Glomerular visceral epithelial cell (primary cell): ENCODE results near the gene CCR3.

ENCODE experiments used
- DNase-seq: peaks from one replicate; pipeline ENCODE4 v3.0.0-alpha.2; 2016; ENCODE audit errors: extremely low spot score

The CCR3 gene

DNA sequence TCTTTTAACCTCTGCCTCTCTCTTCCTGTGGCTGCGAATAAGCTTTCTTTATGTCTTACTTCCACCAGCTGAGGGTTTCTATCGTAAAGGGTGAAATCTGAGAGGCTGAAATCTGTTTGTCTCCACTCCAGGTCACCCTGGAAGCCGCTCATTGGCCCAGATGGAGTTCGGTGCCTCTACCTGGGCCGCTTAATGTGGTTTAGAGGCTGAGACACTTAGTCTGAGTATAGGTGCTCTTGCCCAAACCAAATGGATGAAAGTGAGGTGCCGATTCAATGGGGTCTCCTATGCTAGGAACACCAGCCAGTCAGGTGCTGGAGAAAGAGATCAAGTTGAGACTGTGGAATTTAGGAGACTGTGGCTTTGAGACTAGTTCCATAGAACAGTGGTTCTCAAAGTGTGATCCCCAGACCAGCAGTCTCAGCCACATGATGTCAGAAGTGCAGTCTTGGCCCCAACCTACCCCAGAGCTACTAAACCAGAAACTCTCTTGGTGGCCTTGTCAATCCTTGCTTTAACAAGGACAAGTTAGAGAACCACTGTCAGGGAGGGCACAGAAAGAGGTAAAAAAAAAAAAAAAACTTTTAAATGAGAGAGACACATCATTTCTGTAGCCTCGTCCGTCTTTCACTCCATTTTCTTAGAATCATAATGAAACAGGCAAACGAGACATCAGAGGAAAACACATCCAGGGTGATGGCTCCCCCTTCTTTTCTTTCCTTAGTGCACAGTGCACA lies 56.8 kb downstream of the CCR3 start:
- no peak for DNase-seq

DNA sequence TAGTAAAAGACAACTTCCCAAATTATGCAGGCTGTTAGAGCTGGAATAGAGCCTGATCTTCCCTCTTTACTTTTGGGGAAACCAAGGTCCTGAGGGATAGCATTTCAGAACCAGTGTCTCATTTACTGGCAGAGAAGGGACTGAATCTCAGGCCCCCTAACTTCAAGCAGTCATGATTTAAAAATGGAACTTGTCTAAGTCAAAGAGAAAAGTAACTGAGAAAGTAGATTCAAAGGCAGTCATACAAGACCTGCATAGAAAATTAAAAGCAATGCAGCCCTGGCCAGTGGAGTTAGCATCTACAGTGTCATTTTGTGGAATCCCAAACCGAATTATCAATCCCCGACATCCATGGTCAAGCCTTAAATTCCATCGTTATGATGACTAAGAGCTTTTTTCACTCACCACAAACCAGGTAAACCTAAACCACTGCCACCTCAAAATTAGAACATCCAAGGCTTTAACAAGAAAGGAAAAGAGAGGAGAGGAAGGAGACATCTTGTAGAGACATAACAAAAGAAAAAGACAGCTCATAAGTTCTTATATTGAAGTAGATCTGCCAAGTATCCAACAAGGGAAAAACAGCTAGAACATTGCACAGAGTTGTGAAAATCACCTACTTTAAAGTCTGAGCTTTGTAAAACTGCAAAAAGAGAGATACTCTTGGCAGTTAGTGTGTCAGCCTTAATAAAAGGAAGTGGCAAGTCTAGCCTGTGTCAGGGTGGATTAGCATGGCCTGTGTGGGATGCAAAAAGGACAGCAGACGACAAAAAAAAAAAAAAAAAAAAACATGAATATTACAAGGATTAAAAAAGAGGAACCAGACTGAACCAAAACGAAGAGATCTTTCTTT lies 57.6 kb downstream of the CCR3 start:
- DNase-seq = no peak

DNA sequence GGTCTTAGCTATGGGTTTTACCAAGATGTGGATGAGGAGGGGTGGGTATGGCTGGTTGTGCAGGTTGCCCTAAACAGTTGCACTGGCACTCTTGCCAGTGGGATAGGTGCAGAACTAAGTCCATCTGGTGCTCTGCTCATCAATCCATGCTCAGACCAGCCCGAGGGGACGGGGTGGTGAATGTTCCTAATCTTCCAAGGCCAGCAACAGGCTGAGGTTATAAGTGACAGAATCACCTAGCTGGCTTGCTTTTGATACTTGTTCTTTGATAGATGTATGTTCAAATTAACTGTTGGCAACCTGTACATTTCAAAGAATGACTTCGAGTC lies 58.2 kb downstream of the CCR3 start:
- no peak for DNase-seq

DNA sequence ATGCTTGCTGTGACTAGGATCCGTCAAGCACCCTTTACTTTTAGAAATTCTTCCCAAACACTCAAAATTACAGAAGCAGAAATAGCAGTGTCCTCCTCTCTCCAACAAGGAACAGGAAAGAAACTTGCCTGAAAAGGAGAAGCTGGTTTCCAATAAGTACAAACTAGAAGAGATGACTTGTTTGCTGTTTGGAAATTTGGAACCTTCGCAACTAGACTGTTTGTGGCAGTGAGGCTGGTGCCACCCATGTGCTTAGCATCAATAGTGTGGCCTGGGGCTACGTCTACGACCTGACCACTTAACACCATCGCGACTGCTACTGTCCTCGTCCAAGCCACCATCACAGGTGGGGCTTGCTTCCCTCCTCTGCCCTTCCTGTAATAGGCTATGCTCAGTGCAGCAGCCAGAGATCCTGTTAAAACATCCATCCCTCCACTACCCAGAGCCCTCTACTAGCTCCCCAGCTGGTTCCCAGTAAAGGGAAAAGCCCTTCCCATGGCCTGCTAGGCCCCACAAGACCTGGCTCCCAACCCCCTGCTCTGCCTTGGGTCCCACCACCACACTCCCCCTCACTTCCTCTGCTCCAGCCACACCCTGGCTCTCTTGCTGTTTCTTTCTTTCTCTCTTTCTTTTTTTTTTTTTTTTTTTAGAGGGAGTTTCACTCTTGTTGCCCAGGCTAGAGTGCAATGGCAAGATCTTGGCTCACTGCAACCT lies 59.0 kb downstream of the CCR3 start:
- no peak for DNase-seq

DNA sequence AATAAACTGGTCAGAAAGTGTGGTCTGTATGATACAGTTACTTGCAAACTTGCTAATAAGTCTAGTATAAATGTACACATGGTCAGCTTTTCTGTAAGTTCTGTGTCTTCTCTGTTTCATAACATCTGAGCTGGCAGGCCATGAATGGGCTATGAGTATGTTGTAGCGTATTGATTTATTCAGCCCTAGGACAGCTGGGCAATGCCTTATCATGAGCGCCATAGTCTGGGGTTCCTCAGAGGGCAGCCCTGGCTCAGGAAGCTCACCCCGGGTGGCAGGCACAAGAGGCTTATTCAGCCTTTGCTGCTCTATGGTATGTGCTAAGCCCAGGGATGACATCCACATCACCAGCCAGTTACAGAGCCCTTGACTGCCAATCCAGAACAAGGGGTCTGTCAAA lies 61.0 kb downstream of the CCR3 start:
- no peak for DNase-seq

DNA sequence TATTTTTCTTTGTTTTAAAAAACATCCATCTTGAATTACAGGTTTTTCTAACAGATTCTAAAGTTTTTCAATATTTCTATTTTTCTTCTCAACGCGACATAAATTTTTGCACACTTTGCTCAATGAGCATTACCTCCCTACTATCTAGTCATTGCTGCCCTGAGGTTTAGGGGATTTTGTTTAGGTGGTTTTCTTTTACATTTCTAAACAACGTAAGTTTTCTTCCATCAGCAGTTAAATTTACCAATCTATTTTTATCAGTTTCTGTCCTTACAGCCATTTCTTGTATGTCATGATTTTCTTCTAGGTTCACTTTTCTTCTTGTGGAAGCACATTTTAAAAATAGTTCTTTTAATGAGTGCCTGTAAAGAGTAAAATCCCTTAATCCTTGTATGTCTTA lies 62.5 kb downstream of the CCR3 start:
- DNase-seq = no peak

DNA sequence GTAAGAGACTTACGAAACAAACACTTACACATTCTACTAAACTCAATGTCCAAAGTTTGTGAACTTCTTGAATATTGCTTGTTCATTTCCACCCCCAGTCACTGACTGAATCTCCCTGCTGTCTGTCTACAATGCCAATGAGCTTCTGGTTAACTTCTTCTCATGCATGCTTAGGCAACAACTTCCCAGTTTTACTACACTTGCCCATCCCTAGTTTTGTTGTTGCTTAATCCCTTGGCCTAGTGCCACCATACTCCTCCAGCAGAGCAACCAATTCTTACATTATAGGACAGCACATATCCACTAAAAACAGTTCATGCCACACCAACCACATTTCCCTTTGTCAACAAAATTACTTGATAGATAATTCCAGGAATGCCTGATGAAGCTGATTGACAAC lies 70.7 kb downstream of the CCR3 start:
- no peak for DNase-seq

DNA sequence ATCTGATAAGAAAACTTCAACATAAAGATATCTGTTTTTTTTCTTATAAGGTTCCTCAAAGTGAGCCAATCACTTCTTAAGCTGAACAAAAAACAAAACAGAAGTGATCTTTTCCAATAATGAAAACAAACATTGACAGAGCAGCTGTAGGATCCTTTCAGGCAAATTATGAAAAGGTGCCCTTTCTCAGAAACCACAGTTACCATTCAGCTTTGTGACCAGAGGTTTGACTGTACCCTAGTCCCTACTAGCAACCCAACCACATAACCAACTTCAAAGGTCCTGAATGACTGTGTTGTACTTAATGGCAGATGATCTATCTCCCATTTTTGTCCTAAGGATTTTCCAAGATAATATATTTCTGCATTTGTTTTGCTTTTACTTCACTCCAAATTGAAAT lies 72.3 kb downstream of the CCR3 start:
- no peak for DNase-seq

DNA sequence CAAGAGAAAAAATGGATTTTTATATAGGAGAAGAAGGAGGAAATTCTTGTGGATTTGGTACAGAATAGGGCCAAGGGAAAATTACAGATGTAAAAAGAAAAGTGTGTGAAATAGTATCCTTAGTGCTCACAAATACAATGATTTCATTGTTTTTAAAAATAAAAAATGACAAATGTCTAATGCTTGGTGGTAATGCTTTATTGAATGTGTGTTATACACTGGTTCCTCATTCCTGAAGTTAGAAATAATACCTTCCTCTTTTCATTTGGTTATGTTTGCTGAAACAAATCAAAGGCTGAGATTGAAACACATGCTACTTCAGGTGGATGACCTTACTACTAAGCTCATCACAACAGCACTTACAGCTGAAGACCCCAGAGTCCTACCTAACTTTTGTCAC lies 73.9 kb downstream of the CCR3 start:
- no peak for DNase-seq
